ENCODE results near the gene SURF6.

The SURF6 gene

GRCh38 chr9:133282464-133283238, 53.3 kb downstream of the SURF6 start:
- peak; percentile 19 for DNase-seq

DNA sequence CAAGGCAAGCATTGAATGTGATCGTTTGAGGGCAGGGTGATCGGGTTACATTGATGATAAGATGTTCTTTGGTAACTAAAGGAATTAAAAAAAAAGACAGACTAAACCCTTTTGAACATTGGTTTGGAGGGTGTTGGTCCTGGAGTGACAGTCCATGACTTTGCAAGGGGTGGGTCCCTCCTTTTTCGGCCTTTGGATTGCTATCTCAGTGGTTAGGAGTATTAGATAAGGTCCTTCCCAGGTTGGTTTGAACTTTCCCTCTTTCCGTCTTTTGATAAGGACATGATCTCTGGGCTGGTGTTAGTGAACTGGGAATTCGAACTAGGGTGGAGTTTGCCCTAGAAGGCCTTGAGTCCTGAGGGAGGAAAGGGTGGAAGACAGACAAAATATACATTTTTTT, 55.6 kb downstream of the SURF6 start:
- DNase-seq: no peak

Data from NCI-H748 treated with DMSO at 0.1 percent for 48 hours (cell line).